Gastroesophageal sphincter (tissue), 4 donors: ENCODE results near the gene MSH5. TPM values are rescaled to one million over a fixed set of nuclear protein-coding genes. Genes with fewer than 3 reads are reported as not detected.

Experiments
- ATAC-seq: fragments of 150-250 bp; one replicate; pipeline ENCODE4 v1.9.1; 2016; ENCODE audit warnings: mild to moderate bottlenecking, moderate library complexity
- H3K27ac ChIP-seq, 4 donors: fragments of 200-600 bp; sonication (generic) in 3 of 4; 1 replicate in 3 of 4; 2 replicates in 1 of 4; pipeline ENCODE4 v1.5.1; 2016 to 2019
- H3K27me3 ChIP-seq: fragments of 200-600 bp; sonication (generic); one replicate; pipeline ENCODE4 v1.5.1; 2019
- H3K36me3 ChIP-seq, 2 donors: fragments of 200-600 bp; sonication (generic); one replicate each; pipeline ENCODE4 v1.5.1; 2019; ENCODE audit warnings: control low read depth in 1 of 2
- H3K4me1 ChIP-seq, 3 donors: fragments of 200-600 bp; sonication (generic); 1 replicate in 2 of 3; 2 replicates in 1 of 3; pipeline ENCODE4 v1.5.1; 2016 to 2019; ENCODE audit warnings: control low read depth in 2 of 3
- H3K4me3 ChIP-seq, 2 donors: fragments of 200-600 bp; sonication (generic); one replicate each; pipeline ENCODE4 v1.5.1; 2019; ENCODE audit warnings: mild to moderate bottlenecking in 1 of 2, moderate library complexity in 1 of 2
- H3K9me3 ChIP-seq, 3 donors: fragments of 200-600 bp; sonication (generic); one replicate each; pipeline ENCODE4 v1.5.1; 2017 to 2019; ENCODE audit warnings: control low read depth in 2 of 3
- EP300 ChIP-seq: sonication (generic); formaldehyde crosslinking; IDR thresholded peaks from one replicate; pipeline ENCODE4 v1.6.1; 2017; ENCODE audit warnings: antibody characterized with exemption, mild to moderate bottlenecking
- POLR2A ChIP-seq, 2 donors: fragments of 450-650 bp; IDR thresholded peaks; one replicate each; pipeline ENCODE4 v1.6.1; 2017; ENCODE audit warnings: antibody characterized with exemption in 2 of 2, mild to moderate bottlenecking in 2 of 2, moderate library complexity in 1 of 2
- POLR2AphosphoS5 ChIP-seq: sonication (generic); formaldehyde crosslinking; IDR thresholded peaks from one replicate; pipeline ENCODE4 v1.6.1; 2017; ENCODE audit warnings: antibody characterized with exemption
- WGBS, 2 donors: methylation state at CpG; one replicate each; pipeline ENCODE4 v1.1.5; 2018; ENCODE audit warnings: low coverage in 1 of 2; 5-methylcytosine and 5-hydroxymethylcytosine counted together
- total RNA-seq, 4 donors: library from RNA; depleted of rRNA; stranded (reverse); fragments of >200 nt; gene quantifications; one replicate each; pipeline ENCODE4 v1.1.0, GENCODE V29; 2016
- TF ChIP-seq, protein P1 (sequence below), 4 experiments: fragments of 200-600 bp in 2 of 4; fragments of 450-650 bp in 2 of 4; sonication (generic) in 1 of 4; IDR thresholded peaks; one replicate each; pipeline ENCODE4 v1.5.1; 2017 to 2019; ENCODE audit warnings: antibody characterized with exemption in 4 of 4, mild to moderate bottlenecking in 2 of 4, moderate library complexity in 2 of 4

Gene MSH5
- total RNA-seq, 4 donors from 2014 or later = 1.9 to 12.7 (median 6.7) TPM

DNA sequence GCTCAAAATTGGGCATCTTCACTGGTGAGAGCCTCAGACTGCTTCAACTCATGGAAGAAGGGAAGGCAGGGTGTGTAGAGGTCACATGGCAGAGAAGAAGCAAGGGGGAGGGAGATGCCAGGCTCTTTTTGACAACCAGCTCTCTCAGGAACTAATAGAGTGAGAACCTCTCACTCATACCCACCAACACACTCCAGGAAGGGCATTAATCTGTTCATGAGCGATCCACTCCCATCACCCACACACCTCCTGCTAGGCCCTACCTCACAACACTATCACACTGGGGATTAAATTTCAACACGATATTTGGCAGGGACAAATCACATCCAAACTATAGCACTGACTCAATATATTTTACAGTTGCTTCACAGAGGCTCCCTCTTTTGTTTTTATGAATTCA is 2.0 kb downstream of the MSH5 start:
- H3K36me3 ChIP-seq = no peaks in the 10 kb centered on the region
- H3K9me3 ChIP-seq = no peaks in the 10 kb centered on the region
- H3K27me3 ChIP-seq = no peaks in the 10 kb centered on the region
- no peak overlapping the region for H3K4me3 ChIP-seq
- H3K27ac ChIP-seq = no peak overlapping the region
- ATAC-seq = no peak
- 80 to 88% methylated on average over 2 of the region's 2 CpGs for WGBS, 2 donors
- no peak for TF ChIP-seq EP300
- no peak for TF ChIP-seq POLR2A (IDR thresholded peaks at IDR 0.05)
- TF ChIP-seq POLR2AphosphoS5 = no peak
- TF ChIP-seq, protein P1, sequence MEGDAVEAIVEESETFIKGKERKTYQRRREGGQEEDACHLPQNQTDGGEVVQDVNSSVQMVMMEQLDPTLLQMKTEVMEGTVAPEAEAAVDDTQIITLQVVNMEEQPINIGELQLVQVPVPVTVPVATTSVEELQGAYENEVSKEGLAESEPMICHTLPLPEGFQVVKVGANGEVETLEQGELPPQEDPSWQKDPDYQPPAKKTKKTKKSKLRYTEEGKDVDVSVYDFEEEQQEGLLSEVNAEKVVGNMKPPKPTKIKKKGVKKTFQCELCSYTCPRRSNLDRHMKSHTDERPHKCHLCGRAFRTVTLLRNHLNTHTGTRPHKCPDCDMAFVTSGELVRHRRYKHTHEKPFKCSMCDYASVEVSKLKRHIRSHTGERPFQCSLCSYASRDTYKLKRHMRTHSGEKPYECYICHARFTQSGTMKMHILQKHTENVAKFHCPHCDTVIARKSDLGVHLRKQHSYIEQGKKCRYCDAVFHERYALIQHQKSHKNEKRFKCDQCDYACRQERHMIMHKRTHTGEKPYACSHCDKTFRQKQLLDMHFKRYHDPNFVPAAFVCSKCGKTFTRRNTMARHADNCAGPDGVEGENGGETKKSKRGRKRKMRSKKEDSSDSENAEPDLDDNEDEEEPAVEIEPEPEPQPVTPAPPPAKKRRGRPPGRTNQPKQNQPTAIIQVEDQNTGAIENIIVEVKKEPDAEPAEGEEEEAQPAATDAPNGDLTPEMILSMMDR (IDR thresholded peaks at IDR 0.05) = no peak
- H3K4me1 ChIP-seq = peaks cover 3 to 35% (median 11%) of the 10 kb centered on the region in 3 donors

DNA sequence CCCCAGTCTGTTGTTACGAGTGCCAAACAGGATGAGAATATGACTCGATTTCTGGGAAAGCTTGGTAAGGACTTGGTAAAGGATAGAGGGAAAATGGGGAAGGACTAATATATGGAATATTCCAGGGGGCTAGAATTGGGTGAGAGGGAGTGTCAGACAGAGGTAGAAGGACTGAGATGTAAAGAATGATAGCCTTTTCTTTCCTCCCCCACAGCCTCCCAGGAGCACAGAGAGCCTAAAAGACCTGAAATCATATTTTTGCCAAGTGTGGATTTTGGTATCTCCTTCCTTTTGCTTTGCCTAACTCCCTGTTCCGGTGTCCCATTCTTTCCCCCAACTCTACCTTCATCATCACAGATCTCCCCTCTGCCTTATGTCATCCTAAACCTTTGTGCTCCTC is 3.1 kb downstream of the MSH5 start:
- H3K4me3 ChIP-seq = no peak overlapping the region
- H3K36me3 ChIP-seq = no peaks in the 10 kb centered on the region
- H3K27ac ChIP-seq = no peak overlapping the region
- peaks cover 3 to 34% (median 8%) of the 10 kb centered on the region in 3 donors for H3K4me1 ChIP-seq
- H3K27me3 ChIP-seq = no peaks in the 10 kb centered on the region
- TF ChIP-seq, protein P1 (IDR thresholded peaks at IDR 0.05) = no peak
- TF ChIP-seq EP300 = no peak
- no peak for TF ChIP-seq POLR2AphosphoS5
- no peak for TF ChIP-seq POLR2A (IDR thresholded peaks at IDR 0.05)
- H3K9me3 ChIP-seq = no peaks in the 10 kb centered on the region
- ATAC-seq = no peak
- 72 to 82% methylated on average over 3 of the region's 3 CpGs for WGBS, 2 donors

DNA sequence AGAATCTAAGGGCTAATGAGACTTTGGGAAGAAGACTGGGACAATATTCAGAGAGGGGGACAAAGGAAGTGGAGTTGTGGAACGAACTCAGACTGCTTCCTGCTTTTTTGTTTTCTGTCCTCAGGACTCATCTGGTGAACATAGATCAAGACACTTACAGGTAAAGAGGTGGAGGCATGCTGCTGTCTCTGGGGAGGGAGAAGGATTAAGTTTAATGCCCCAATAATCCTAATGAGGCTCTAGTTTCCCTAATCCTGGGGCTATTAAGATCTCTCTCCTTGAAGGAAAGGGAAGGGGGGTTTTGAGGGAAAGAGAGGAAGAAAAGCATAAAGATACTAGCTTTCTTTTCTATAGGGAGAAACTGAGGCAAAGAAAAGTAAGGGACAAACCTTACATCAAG is 4.6 kb downstream of the MSH5 start:
- TF ChIP-seq POLR2A (IDR thresholded peaks at IDR 0.05) (no peak), POLR2AphosphoS5 (no peak), EP300 (no peak)
- TF ChIP-seq, protein P1 (IDR thresholded peaks at IDR 0.05) = no peak
- no peaks in the 10 kb centered on the region for H3K27me3 ChIP-seq
- 58 to 67% methylated on average over 1 of the region's 1 CpG for WGBS, 2 donors
- no peak overlapping the region for H3K4me3 ChIP-seq
- peaks cover under 1 to 20% (median 5%) of the 10 kb centered on the region in 3 donors for H3K4me1 ChIP-seq
- ATAC-seq = no peak
- no peak overlapping the region for H3K27ac ChIP-seq
- H3K9me3 ChIP-seq = no peaks in the 10 kb centered on the region
- no peaks in the 10 kb centered on the region for H3K36me3 ChIP-seq

DNA sequence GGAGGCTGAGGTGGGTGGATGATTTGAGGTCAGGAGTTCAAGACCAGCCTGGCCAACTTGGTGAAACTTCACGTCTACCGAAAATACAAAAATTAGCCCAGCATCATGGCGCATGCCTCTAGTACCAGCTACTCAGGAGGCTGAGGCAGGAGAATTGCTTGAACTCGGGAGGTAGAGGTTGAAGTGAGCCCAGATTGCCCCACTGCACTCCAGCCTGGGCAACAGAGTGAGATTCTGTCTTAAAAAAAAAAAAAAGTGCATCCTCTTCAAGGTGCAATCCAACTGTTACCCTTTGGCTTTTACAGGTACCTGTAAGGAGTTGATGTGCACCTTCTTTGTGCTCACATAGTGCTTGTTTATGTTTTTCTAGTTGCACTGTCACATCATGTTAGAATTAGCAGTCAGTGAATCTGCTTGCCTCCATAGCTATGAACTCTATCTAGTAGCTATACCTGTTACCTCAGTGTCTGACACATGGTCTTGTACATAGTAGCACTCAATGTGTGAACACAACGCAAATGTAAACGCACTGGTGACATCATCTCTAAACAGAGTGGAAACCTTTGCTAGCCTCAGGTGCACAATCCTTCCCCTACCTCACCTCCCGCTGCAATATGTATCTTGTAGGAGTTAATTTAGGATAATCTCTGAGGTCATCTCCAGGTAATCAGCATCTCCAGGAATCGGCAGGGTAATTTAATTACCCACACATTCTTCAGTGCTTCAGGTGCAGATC is 9.7 kb downstream of the MSH5 start:
- TF ChIP-seq POLR2A (IDR thresholded peaks at IDR 0.05) (no peak), POLR2AphosphoS5 (no peak), EP300 (no peak)
- TF ChIP-seq, protein P1 (IDR thresholded peaks at IDR 0.05) = no peak
- Histone ChIP-seq H3K36me3 (no peaks in the 10 kb centered on the region), H3K4me3 (no peak overlapping the region), H3K27ac (no peak overlapping the region), H3K9me3 (no peaks in the 10 kb centered on the region), H3K27me3 (no peaks in the 10 kb centered on the region), H3K4me1 (peaks cover 0 to 11% (median 0%) of the 10 kb centered on the region in 3 donors)
- no peak for ATAC-seq
- 80 to 90% methylated on average over 2 to 5 of the region's 8 CpGs for WGBS, 2 donors

DNA sequence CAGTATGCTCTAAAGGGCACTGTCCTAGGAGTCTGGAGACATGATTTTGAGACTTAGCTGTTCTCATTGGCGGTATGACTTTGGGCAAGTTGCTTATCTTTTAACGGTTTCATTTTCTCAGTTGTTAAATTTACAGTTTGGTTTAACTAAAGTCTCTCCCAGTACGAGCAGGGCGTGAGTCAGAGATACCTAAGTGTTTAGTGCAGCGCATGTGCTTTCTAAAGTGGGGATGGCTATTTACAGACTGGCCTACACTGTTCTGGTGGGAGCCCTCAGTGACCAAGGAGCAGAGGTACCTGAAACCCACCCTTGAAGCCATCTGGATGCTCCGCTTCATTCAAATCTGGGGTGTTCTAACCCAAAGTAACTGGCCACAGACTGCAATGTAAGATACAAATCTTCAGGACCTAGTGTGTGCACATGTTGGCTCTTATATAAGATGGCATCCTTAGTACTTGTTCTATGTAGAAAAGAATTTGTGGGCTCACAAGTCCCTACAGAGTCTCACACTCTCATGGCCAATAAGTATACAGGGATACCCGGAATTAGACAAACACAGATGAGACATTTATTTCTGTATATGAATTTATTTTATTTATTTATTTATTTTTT is 10.7 kb downstream of the MSH5 start:
- Histone ChIP-seq H3K9me3 (no peaks in the 10 kb centered on the region), H3K27me3 (no peaks in the 10 kb centered on the region), H3K27ac (no peak overlapping the region), H3K36me3 (no peaks in the 10 kb centered on the region), H3K4me1 (peaks cover 0 to 11% (median 0%) of the 10 kb centered on the region in 3 donors), H3K4me3 (no peak overlapping the region)
- 84 to 98% methylated on average over 6 to 7 of the region's 7 CpGs for WGBS, 2 donors
- no peak for TF ChIP-seq POLR2A (IDR thresholded peaks at IDR 0.05)
- TF ChIP-seq POLR2AphosphoS5 = no peak
- no peak for TF ChIP-seq EP300
- TF ChIP-seq, protein P1 (IDR thresholded peaks at IDR 0.05) = no peak
- no peak for ATAC-seq
